ENCODE data around the gene TMEM121. TPM values are rescaled to one million over a fixed set of nuclear protein-coding genes. Genes with fewer than 3 reads are reported as not detected.

TMEM121 gene
- total and polyA plus RNA-seq, 2 of the 8 experiments (the other 6 are each of a cell fraction or from before 2014, with no cell fraction given): 1.9 TPM; not detected in 1

- no peak for TF ChIP-seq GABPA (IDR thresholded peaks at IDR 0.05; ENCODE audit: borderline replicate concordance, insufficient read depth, low read length)
- no peak for TF ChIP-seq JUN (IDR thresholded peaks at IDR 0.05; ENCODE audit: low read depth, low read length)
- no peak for TF ChIP-seq BRCA1 (IDR thresholded peaks at IDR 0.05; ENCODE audit: low read depth, low read length)
These were observed 34.9 kb upstream of the TMEM121 start (continued) for GRCh38 chr14:105491366-105491973.

Measured in H1 (cell line).